Body of pancreas (tissue), 4 donors: ENCODE data around the gene BRIP1.

Source experiments
- POLR2A ChIP-seq, 3 donors: fragments of 450-650 bp; IDR thresholded peaks; one replicate each; pipeline ENCODE4 v1.6.1; 2016; ENCODE audit warnings: antibody characterized with exemption in 3 of 3, mild to moderate bottlenecking in 2 of 3
- TF ChIP-seq, protein P1 (sequence below), 7 experiments: fragments of 450-650 bp in 4 of 7; fragments of 200-600 bp in 3 of 7; sonication (generic) in 3 of 7; IDR thresholded peaks; one replicate each; pipeline ENCODE4 v1.5.1; 2016 to 2019; ENCODE audit warnings: antibody characterized with exemption in 7 of 7

DNA sequence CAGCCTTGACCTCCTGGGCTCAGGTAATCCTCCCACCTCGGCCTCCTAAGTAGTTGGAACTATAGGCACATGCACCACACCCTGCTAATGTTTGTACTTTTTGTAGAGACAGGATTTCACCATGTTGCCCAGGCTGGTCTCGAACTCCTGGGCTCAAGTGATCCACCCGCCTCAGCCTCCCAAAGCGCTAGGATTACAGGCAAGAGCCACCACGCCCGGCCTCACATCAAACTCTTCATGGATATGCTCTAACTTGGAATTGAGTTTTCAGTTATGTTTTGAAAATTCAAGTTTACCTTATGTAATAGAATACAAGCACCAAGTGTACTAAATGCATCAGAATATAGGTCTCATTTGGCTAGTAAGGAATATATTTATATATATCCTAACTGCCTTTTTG is 119.6 kb downstream of the BRIP1 start:
- TF ChIP-seq, protein P1, sequence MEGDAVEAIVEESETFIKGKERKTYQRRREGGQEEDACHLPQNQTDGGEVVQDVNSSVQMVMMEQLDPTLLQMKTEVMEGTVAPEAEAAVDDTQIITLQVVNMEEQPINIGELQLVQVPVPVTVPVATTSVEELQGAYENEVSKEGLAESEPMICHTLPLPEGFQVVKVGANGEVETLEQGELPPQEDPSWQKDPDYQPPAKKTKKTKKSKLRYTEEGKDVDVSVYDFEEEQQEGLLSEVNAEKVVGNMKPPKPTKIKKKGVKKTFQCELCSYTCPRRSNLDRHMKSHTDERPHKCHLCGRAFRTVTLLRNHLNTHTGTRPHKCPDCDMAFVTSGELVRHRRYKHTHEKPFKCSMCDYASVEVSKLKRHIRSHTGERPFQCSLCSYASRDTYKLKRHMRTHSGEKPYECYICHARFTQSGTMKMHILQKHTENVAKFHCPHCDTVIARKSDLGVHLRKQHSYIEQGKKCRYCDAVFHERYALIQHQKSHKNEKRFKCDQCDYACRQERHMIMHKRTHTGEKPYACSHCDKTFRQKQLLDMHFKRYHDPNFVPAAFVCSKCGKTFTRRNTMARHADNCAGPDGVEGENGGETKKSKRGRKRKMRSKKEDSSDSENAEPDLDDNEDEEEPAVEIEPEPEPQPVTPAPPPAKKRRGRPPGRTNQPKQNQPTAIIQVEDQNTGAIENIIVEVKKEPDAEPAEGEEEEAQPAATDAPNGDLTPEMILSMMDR (IDR thresholded peaks at IDR 0.05), result no peak
- no peak for TF ChIP-seq POLR2A (IDR thresholded peaks at IDR 0.05)
